Measurements from ENCODE around the gene PKP1. TPM values are rescaled to one million over a fixed set of nuclear protein-coding genes. Genes with fewer than 3 reads are reported as not detected.
A peak's percentile ranks its signal among the peaks of the same experiment; 100 is the strongest.

Gene PKP1
- total and polyA plus RNA-seq, 2 experiments from 2014 or later = 0.19 to 0.83 TPM

DNA sequence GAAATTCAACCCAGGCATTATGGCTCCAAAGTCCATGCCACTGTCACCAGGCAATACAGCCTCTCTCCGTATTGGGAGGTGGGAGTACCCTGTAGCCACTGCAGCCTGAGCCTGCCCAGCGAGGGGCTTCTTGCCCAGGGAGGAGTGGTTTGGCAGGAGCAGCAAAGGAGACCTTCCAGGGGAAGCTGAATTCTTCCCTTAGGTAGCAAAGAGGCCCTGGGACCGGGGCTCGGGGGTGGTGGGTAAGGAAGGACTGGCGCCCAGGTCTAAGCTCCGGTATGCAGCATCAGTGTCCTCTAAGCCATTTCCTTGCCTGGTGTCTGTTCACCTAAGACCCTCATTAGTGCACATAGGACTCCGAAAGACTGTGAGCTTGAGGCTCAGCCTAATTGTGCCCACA is 77.2 kb downstream of the PKP1 start (continued):
- TF ChIP-seq, protein P1, sequence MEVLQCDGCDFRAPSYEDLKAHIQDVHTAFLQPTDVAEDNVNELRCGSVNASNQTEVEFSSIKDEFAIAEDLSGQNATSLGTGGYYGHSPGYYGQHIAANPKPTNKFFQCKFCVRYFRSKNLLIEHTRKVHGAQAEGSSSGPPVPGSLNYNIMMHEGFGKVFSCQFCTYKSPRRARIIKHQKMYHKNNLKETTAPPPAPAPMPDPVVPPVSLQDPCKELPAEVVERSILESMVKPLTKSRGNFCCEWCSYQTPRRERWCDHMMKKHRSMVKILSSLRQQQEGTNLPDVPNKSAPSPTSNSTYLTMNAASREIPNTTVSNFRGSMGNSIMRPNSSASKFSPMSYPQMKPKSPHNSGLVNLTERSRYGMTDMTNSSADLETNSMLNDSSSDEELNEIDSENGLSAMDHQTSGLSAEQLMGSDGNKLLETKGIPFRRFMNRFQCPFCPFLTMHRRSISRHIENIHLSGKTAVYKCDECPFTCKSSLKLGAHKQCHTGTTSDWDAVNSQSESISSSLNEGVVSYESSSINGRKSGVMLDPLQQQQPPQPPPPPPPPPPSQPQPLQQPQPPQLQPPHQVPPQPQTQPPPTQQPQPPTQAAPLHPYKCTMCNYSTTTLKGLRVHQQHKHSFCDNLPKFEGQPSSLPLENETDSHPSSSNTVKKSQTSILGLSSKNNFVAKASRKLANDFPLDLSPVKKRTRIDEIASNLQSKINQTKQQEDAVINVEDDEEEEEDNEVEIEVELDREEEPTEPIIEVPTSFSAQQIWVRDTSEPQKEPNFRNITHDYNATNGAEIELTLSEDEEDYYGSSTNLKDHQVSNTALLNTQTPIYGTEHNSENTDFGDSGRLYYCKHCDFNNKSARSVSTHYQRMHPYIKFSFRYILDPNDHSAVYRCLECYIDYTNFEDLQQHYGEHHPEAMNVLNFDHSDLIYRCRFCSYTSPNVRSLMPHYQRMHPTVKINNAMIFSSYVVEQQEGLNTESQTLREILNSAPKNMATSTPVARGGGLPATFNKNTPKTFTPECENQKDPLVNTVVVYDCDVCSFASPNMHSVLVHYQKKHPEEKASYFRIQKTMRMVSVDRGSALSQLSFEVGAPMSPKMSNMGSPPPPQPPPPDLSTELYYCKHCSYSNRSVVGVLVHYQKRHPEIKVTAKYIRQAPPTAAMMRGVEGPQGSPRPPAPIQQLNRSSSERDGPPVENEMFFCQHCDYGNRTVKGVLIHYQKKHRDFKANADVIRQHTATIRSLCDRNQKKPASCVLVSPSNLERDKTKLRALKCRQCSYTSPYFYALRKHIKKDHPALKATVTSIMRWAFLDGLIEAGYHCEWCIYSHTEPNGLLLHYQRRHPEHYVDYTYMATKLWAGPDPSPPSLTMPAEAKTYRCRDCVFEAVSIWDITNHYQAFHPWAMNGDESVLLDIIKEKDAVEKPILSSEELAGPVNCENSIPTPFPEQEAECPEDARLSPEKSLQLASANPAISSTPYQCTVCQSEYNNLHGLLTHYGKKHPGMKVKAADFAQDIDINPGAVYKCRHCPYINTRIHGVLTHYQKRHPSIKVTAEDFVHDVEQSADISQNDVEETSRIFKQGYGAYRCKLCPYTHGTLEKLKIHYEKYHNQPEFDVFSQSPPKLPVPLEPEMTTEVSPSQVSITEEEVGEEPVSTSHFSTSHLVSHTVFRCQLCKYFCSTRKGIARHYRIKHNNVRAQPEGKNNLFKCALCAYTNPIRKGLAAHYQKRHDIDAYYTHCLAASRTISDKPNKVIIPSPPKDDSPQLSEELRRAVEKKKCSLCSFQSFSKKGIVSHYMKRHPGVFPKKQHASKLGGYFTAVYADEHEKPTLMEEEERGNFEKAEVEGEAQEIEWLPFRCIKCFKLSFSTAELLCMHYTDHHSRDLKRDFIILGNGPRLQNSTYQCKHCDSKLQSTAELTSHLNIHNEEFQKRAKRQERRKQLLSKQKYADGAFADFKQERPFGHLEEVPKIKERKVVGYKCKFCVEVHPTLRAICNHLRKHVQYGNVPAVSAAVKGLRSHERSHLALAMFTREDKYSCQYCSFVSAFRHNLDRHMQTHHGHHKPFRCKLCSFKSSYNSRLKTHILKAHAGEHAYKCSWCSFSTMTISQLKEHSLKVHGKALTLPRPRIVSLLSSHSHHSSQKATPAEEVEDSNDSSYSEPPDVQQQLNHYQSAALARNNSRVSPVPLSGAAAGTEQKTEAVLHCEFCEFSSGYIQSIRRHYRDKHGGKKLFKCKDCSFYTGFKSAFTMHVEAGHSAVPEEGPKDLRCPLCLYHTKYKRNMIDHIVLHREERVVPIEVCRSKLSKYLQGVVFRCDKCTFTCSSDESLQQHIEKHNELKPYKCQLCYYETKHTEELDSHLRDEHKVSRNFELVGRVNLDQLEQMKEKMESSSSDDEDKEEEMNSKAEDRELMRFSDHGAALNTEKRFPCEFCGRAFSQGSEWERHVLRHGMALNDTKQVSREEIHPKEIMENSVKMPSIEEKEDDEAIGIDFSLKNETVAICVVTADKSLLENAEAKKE (CRISPR knock-in tag; IDR thresholded peaks at IDR 0.05) = no peak
- TF ChIP-seq NANOG (IDR thresholded peaks at IDR 0.05; ENCODE audit: borderline replicate concordance) = no peak
- TF ChIP-seq, protein P2, sequence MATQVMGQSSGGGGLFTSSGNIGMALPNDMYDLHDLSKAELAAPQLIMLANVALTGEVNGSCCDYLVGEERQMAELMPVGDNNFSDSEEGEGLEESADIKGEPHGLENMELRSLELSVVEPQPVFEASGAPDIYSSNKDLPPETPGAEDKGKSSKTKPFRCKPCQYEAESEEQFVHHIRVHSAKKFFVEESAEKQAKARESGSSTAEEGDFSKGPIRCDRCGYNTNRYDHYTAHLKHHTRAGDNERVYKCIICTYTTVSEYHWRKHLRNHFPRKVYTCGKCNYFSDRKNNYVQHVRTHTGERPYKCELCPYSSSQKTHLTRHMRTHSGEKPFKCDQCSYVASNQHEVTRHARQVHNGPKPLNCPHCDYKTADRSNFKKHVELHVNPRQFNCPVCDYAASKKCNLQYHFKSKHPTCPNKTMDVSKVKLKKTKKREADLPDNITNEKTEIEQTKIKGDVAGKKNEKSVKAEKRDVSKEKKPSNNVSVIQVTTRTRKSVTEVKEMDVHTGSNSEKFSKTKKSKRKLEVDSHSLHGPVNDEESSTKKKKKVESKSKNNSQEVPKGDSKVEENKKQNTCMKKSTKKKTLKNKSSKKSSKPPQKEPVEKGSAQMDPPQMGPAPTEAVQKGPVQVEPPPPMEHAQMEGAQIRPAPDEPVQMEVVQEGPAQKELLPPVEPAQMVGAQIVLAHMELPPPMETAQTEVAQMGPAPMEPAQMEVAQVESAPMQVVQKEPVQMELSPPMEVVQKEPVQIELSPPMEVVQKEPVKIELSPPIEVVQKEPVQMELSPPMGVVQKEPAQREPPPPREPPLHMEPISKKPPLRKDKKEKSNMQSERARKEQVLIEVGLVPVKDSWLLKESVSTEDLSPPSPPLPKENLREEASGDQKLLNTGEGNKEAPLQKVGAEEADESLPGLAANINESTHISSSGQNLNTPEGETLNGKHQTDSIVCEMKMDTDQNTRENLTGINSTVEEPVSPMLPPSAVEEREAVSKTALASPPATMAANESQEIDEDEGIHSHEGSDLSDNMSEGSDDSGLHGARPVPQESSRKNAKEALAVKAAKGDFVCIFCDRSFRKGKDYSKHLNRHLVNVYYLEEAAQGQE (IDR thresholded peaks at IDR 0.05; ENCODE audit: unreplicated experiment) = no peak

DNA sequence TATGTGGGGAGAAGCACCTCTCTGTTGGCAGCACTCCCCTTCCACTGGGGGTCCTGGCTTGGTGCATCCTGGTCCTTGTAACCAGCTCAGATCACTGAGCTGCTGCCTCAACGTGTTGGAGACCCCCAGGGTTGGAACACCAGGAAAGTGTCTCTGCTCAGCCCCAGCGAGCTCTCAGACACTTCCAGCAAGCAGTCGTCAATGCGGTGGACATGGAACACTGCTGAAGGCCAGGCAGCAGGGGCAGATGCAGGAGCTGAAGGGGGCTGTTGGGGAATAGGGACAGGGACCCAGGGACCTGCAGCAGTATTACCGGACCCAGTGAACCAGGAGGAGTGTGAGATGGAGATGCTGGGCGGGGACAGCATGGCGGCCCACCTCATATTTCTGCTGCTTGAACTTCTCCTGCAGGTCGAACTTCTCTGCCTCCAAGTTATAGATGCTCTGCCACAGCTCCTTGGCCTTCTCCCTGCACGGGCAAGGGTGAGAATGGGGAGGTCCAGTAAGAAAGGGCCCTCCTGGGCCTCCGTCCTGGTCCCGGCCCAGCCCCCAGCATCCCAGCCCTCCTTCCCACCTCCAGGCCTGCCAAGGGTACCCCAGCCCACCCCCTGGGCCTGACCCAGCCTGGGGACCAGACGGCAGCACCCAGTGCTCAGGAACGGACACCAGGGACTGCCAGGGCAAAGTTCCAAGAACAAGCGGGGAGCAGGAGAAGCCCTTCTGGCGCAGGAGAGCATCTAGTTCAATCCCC is 77.8 kb downstream of the PKP1 start:
- Histone ChIP-seq H3K79me2 (replicated peaks; ENCODE audit: insufficient read depth) (no peaks in the 10 kb centered on the region), H3F3A (replicated peaks; ENCODE audit: low read depth) (no peaks in the 10 kb centered on the region), H3K27ac (ENCODE audit: low read depth) (no peak overlapping the region), H4K20me1 (replicated peaks; ENCODE audit: insufficient read depth) (no peaks in the 10 kb centered on the region), H3K4me3 (no peak overlapping the region), H3K27me3 (ENCODE audit: insufficient read depth) (no peaks in the 10 kb centered on the region), H3K9me2 (ENCODE audit: insufficient read depth) (no peaks in the 10 kb centered on the region), H3K4me2 (no peak overlapping the region), H2AFZ (no peak overlapping the region), H3K36me3 (ENCODE audit: insufficient read depth) (no peaks in the 10 kb centered on the region), H3K4me1 (ENCODE audit: insufficient read depth) (peaks cover 9% of the 10 kb centered on the region)
- Mint-ChIP-seq H3K36me3 (ENCODE audit: low read depth) (no peaks in the 10 kb centered on the region), H3K4me3 (no peak overlapping the region), H3K4me1 (peaks cover 20% of the 10 kb centered on the region), H3K27me3 (ENCODE audit: insufficient read depth, low read depth, poor library complexity) (peaks cover 23% of the 10 kb centered on the region), H3K27ac (no peak overlapping the region), H3K9me3 (no peaks in the 10 kb centered on the region)
- no peak for DNase-seq (ENCODE audit: low spot score)
- ATAC-seq = peak; percentile 7; the same call in 2 of the 3 replicates
- TF ChIP-seq, protein P3, sequence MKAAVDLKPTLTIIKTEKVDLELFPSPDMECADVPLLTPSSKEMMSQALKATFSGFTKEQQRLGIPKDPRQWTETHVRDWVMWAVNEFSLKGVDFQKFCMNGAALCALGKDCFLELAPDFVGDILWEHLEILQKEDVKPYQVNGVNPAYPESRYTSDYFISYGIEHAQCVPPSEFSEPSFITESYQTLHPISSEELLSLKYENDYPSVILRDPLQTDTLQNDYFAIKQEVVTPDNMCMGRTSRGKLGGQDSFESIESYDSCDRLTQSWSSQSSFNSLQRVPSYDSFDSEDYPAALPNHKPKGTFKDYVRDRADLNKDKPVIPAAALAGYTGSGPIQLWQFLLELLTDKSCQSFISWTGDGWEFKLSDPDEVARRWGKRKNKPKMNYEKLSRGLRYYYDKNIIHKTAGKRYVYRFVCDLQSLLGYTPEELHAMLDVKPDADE (IDR thresholded peaks at IDR 0.05) = no peak
- TF ChIP-seq, protein P4, sequence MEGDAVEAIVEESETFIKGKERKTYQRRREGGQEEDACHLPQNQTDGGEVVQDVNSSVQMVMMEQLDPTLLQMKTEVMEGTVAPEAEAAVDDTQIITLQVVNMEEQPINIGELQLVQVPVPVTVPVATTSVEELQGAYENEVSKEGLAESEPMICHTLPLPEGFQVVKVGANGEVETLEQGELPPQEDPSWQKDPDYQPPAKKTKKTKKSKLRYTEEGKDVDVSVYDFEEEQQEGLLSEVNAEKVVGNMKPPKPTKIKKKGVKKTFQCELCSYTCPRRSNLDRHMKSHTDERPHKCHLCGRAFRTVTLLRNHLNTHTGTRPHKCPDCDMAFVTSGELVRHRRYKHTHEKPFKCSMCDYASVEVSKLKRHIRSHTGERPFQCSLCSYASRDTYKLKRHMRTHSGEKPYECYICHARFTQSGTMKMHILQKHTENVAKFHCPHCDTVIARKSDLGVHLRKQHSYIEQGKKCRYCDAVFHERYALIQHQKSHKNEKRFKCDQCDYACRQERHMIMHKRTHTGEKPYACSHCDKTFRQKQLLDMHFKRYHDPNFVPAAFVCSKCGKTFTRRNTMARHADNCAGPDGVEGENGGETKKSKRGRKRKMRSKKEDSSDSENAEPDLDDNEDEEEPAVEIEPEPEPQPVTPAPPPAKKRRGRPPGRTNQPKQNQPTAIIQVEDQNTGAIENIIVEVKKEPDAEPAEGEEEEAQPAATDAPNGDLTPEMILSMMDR (conservative IDR thresholded peaks at IDR 0.05; ENCODE audit: low read depth in 2 of 2) = no peak
- no peak for TF ChIP-seq STAT1 (IDR thresholded peaks at IDR 0.05; ENCODE audit: unreplicated experiment)
- no peak for TF ChIP-seq EZH2 (IDR thresholded peaks at IDR 0.05; ENCODE audit: low read depth, unreplicated experiment)
- no peak for TF ChIP-seq JUNB (IDR thresholded peaks at IDR 0.05; ENCODE audit: unreplicated experiment)
- no peak for TF ChIP-seq CREB1 (CRISPR knock-in tag; IDR thresholded peaks at IDR 0.05; ENCODE audit: low read depth)
